HEK293T (cell line): ENCODE results near the gene DIPK1A.
A peak's percentile ranks its signal among the peaks of the same experiment; 100 is the strongest.

Source experiments
- CTCF ChIA-PET: fragments of 350-600 bp; formaldehyde crosslinking; extraction: SDS; loops from one replicate; lab custom pipeline; 2021; ENCODE audit warnings: antibody characterized with exemption, inconsistent platforms; lab: Yijun Ruan, JAX
- POLR2A ChIA-PET: fragments of 350-600 bp; formaldehyde crosslinking; extraction: SDS; loops from one replicate; lab custom pipeline; 2020; ENCODE audit warnings: antibody characterized with exemption, inconsistent platforms; lab: Yijun Ruan, JAX
- DNase-seq: peaks from one replicate; pipeline ENCODE4 v3.0.0; 2012; ENCODE audit warnings: mixed read lengths; ENCODE audit errors: extremely low spot score
- ARNT ChIP-seq: fragments of 450-650 bp; IDR thresholded peaks from 2 replicates; pipeline ENCODE4 v1.6.1; 2017; ENCODE audit warnings: mild to moderate bottlenecking
- BHLHE40 ChIP-seq: fragments of 450-650 bp; IDR thresholded peaks from 2 replicates; pipeline ENCODE4 v1.6.1; 2016; ENCODE audit warnings: mild to moderate bottlenecking, moderate library complexity, borderline replicate concordance
- CTBP1 ChIP-seq: fragments of 450-650 bp; IDR thresholded peaks from 2 replicates; pipeline ENCODE4 v1.6.1; 2016; ENCODE audit warnings: borderline replicate concordance
- ELF4 ChIP-seq: fragments of 450-650 bp; IDR thresholded peaks from 2 replicates; pipeline ENCODE4 v1.6.1; 2017; ENCODE audit warnings: antibody characterized with exemption
- FOXA1 ChIP-seq: fragments of 450-650 bp; IDR thresholded peaks from 2 replicates; pipeline ENCODE4 v1.6.1; 2016; ENCODE audit warnings: mild to moderate bottlenecking
- FOXK2 ChIP-seq: fragments of 450-650 bp; IDR thresholded peaks from 2 replicates; pipeline ENCODE4 v1.6.1; 2016; ENCODE audit warnings: mild to moderate bottlenecking
- FOXM1 ChIP-seq: fragments of 450-650 bp; IDR thresholded peaks from 2 replicates; pipeline ENCODE4 v1.6.1; 2017; ENCODE audit warnings: mild to moderate bottlenecking, borderline replicate concordance
- HDGF ChIP-seq: fragments of 450-650 bp; IDR thresholded peaks from 2 replicates; pipeline ENCODE4 v1.6.1; 2017; ENCODE audit warnings: antibody characterized with exemption, borderline replicate concordance
- L3MBTL2 ChIP-seq: fragments of 450-650 bp; conservative IDR thresholded peaks from 2 replicates; pipeline ENCODE4 v1.6.1; 2016; ENCODE audit warnings: mild to moderate bottlenecking
- LEF1 ChIP-seq: fragments of 450-650 bp; IDR thresholded peaks from 2 replicates; pipeline ENCODE4 v1.6.1; 2017; ENCODE audit warnings: mild to moderate bottlenecking, borderline replicate concordance
- NFRKB ChIP-seq: fragments of 450-650 bp; IDR thresholded peaks from 2 replicates; pipeline ENCODE4 v1.6.1; 2016; ENCODE audit warnings: mild to moderate bottlenecking, moderate library complexity
- SP1 ChIP-seq: fragments of 450-650 bp; IDR thresholded peaks from 2 replicates; pipeline ENCODE4 v1.6.1; 2017
- SUZ12 ChIP-seq: fragments of 450-650 bp; IDR thresholded peaks from 2 replicates; pipeline ENCODE4 v1.6.1; 2016; ENCODE audit warnings: mild to moderate bottlenecking
- TARDBP ChIP-seq: fragments of 450-650 bp; IDR thresholded peaks from 2 replicates; pipeline ENCODE4 v1.6.1; 2016
- ZNF384 ChIP-seq: fragments of 450-650 bp; IDR thresholded peaks from 2 replicates; pipeline ENCODE4 v1.6.1; 2016
- TF ChIP-seq, protein P1 (sequence below): fragments of 450-650 bp; IDR thresholded peaks from 2 replicates; pipeline ENCODE4 v1.6.1; 2016

DIPK1A gene

DNA sequence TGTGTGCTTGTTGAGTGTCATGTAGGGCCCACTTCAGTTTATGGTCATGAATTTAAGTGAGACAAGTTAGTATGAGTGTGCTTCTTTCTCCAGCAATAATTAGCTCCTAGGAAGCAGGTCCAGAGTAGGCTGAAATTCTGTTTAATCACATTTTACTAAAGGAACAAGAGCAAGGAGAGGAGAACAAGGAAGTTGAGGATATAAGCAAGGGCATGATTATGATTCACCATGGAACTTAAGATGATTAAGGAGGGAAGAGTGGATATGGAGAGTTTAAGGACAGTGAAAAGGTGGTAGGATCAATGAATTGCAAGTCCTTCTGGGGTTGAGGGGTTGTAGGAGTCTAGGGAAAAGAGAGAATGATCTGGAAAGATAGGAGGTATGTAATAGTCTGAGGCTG is 3.1 kb upstream of the DIPK1A start:
- POLR2A ChIA-PET, result no interaction called here
- TF ChIP-seq FOXK2 (no peak), BHLHE40 (no peak), L3MBTL2 (no peak), FOXA1 (no peak), ARNT (no peak), HDGF (no peak), SP1 (no peak)
- TF ChIP-seq, protein P1, sequence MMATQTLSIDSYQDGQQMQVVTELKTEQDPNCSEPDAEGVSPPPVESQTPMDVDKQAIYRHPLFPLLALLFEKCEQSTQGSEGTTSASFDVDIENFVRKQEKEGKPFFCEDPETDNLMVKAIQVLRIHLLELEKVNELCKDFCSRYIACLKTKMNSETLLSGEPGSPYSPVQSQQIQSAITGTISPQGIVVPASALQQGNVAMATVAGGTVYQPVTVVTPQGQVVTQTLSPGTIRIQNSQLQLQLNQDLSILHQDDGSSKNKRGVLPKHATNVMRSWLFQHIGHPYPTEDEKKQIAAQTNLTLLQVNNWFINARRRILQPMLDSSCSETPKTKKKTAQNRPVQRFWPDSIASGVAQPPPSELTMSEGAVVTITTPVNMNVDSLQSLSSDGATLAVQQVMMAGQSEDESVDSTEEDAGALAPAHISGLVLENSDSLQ, result no peak
- CTCF ChIA-PET, result interaction anchor here (0.5 kb wide), 1 partner anchor 115 kb away, joined by 3 read pairs; no protein-coding TSS in a partner anchor
- no peak for DNase-seq

DNA sequence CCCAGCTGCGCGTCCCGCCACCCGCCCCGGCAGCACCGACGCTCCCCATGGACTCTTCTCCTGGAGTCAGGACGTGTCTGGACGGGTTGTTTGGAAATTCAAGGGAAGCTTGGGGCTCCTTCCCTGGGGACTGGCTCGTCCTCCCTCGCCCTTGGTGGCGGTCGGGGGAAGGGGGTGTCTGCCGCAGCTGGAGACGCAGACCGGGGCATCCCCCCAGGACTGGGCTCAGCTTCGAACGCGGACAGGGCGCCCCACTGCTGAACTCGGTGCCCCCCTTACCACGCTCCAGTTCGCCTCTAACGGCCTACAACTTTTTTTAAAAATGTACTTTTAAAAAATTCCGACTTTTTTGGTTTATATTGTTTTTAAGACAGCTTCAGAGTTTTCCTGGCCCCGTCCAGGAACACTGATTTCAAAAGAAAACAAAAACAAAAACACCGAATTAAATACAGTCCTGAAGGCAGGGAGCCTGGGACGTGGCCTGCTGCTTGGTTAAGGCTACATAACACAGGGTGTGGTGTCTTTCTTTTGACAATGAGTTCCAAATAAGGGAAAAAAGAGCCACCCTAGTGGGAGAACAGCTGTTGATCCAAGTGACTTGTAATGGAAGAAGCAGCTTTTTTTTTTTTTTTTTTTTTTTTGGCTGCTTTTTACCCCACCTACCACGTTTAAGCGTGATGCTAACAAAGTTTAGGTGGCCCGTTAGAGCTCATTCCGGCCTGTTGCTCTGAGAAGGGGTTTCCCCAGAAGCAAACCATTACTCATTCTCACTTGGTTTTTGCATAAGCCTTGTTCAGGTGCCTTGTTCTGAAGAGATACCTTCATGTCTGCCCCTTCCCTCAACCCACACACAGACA is 862 bp upstream of the DIPK1A start:
- POLR2A ChIA-PET, result interaction anchor here (0.7 to 2.0 kb wide), 9 partner anchors 14 to 189 kb away, joined by 3 to 12 read pairs (median 4); partner anchors contain the start of gene MTF2
- no peak for TF ChIP-seq FOXM1
- no peak for TF ChIP-seq BHLHE40
- 0 out of 2 replicates have a peak, but pooled peaks have one; percentile 19 for TF ChIP-seq L3MBTL2
- TF ChIP-seq CTBP1, result no peak
- TF ChIP-seq ZNF384, result peak; percentile 93
- CTCF ChIA-PET, result interaction anchor here (0.6 to 2.3 kb wide), 7 partner anchors 9 to 1057 kb away, joined by 3 to 9 read pairs (median 6); no protein-coding TSS in a partner anchor
- peak; percentile 44 for DNase-seq

DNA sequence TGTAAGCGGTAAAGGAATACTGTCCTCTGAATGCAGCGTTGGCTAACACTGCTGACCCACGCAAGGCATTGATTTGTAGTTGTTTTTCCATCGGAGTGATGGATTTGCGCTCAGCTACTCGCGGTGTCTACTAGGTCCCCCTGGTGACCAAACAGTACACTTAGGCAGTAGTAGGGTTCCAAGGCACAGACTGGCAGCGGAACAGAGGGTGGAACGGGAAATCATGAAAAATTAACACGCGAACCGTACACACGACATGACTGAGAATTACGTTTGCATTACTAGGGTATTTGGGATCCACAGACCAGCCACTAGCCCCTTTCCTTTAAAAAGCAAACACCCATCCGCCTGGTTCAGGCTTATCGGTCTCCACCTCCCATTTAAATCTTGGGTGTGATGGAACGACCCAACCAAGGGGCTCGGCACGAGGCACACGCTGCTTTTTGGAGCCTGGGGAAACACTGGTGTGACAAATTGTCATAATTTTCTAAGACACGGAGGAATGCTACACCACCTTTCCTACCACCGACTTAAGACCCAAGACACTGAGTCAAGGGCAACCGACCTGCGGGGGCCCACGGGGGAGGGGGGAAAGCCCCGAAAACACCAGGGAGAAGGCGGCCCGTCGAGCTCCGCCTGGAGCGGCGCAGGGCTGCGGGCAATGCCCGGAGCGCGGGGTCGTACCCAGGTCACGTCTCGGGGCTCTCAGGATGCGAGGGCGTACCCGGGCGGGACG is 699 bp downstream of the DIPK1A start:
- ChIA-PET CTCF (interaction anchor here (0.6 to 1.8 kb wide), 10 partner anchors 8 to 1941 kb away, joined by 3 to 13 read pairs (median 5); no protein-coding TSS in a partner anchor), POLR2A (interaction anchor here (0.8 to 1.8 kb wide), 7 partner anchors 13 to 215 kb away, joined by 3 to 4 read pairs (median 3); no protein-coding TSS in a partner anchor)
- peak; percentile 94 for TF ChIP-seq L3MBTL2
- TF ChIP-seq, protein P1, result peak; percentile 86
- no peak for TF ChIP-seq FOXA1
- TF ChIP-seq NFRKB, result no peak
- peak; percentile 22; the same call in 1 of the 2 replicates for TF ChIP-seq CTBP1
- peak; percentile 79 for DNase-seq

DNA sequence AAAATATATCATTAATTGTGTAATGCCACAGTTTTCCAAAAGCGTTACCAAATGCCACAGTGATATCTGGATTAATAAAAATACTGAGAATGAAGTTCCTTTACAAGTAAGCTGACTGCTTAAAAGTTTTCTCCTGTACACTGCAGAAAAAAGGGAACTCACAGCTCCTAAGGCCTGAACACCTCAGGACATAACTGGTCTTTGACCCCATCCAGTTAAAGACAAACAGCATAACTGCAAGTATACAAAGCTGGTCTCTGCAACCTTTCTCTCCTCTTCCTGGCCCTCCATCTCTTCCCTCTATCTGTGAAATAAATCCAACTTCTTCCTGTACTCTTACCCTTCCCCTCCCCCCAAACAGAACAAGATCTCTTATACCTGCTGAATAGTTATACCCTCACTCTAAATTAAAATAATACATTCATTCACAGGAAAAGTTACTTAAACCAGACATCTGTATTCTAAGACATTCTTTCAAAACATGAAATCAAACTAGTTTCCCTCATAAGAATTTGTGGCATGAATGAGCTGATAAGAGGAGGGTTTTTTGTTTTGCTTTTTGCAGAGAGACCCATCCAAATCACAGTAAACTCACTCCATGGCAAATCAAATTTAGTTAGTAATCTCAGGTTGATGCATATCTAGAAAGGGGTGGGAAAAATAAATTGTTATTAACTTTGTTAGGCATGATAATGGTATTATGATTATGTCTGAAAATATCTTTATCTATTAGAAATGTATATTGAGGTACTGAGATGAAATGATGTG is 2.9 kb downstream of the DIPK1A start:
- ChIA-PET CTCF (interaction anchor here (0.7 to 1.2 kb wide), 2 partner anchors 9 to 173 kb away, joined by 3 read pairs; partner anchors contain the start of gene EVI5), POLR2A (no interaction called here)
- TF ChIP-seq L3MBTL2, result no peak
- TF ChIP-seq NFRKB, result no peak
- TF ChIP-seq FOXM1, result no peak
- TF ChIP-seq, protein P1, result no peak
- no peak for TF ChIP-seq FOXA1
- TF ChIP-seq SP1, result no peak
- no peak for TF ChIP-seq ZNF384
- TF ChIP-seq HDGF, result no peak
- TF ChIP-seq CTBP1, result no peak
- TF ChIP-seq TARDBP, result no peak
- TF ChIP-seq ARNT, result no peak
- TF ChIP-seq FOXK2, result no peak
- TF ChIP-seq SUZ12, result no peak
- no peak for TF ChIP-seq LEF1
- TF ChIP-seq ELF4, result no peak
- TF ChIP-seq BHLHE40, result no peak
- DNase-seq, result no peak

DNA sequence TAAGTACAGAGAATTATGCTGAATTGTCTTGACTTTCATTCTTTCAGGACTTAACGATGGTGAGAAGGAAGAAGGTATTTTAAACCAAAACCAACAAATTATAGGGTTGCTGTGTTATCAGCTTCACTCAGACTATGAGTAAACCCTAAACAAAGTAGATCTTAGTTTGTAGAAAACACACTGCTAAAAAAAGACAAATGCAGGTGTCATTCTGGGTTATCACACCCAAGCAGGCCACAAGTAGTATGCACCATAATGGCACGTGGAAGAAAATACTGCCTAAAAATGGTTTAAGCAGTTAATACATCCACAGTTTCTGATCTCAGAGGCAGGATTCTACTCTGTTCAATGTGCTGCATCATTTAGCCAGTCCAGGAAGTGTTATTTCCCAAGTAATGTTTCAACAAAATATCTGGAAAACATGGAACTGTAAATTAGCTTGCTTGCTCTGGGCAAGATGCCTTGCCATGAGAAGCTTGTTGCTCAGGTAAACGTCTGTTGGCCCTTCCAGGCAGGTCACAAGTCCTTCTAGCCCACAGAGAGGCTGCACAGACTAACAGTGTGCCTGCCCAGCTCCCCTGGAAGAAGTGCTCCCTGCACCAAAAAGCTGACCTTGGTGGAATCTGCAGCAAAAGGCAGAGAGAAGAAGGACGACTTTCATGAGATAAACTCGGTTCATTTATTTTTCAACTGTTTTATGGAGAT is 4.1 kb downstream of the DIPK1A start:
- POLR2A ChIA-PET, result interaction anchor here (0.7 kb wide), 1 partner anchor 24 kb away, joined by 3 read pairs; no protein-coding TSS in a partner anchor
- CTCF ChIA-PET, result interaction anchor here (1.2 to 1.4 kb wide), 2 partner anchors 8 to 37 kb away, joined by 3 to 4 read pairs; no protein-coding TSS in a partner anchor

More for the DNA sequence above, 4.1 kb downstream of the DIPK1A start:
- TF ChIP-seq LEF1 (no peak), SP1 (no peak), ARNT (no peak), SUZ12 (no peak), FOXA1 (no peak), FOXK2 (no peak), ZNF384 (no peak), BHLHE40 (no peak), ELF4 (no peak), TARDBP (no peak)
- TF ChIP-seq, protein P1, result no peak
- DNase-seq, result no peak
